ENCODE measurements around the gene ADGB.

Gene ADGB

GRCh38 chr6:146635165-146635564 lies 36.4 kb downstream of the ADGB start:
- no peak for DNase-seq

GRCh38 chr6:146636481-146636880 lies 37.7 kb downstream of the ADGB start:
- no peak for DNase-seq

- no peak for DNase-seq
Measured at GRCh38 chr6:146642921-146643320, 44.1 kb downstream of the ADGB start.

- DNase-seq, result no peak
Measured at GRCh38 chr6:146650799-146651481, 52.2 kb downstream of the ADGB start.

GRCh38 chr6:146651482-146651863 lies 52.7 kb downstream of the ADGB start:
- DNase-seq, result no peak

- no peak for DNase-seq
Measured at GRCh38 chr6:146657432-146657831, 58.7 kb downstream of the ADGB start.

- DNase-seq, result no peak
Measured at GRCh38 chr6:146664871-146665360, 66.1 kb downstream of the ADGB start.

GRCh38 chr6:146666909-146667308 lies 68.1 kb downstream of the ADGB start:
- DNase-seq, result no peak

- DNase-seq, result no peak
Measured at GRCh38 chr6:146670161-146670560, 71.4 kb downstream of the ADGB start.

GRCh38 chr6:146673069-146673468 lies 74.3 kb downstream of the ADGB start:
- no peak for DNase-seq

- no peak for DNase-seq
Measured at GRCh38 chr6:146679386-146679785, 80.6 kb downstream of the ADGB start.

- DNase-seq, result no peak
Measured at GRCh38 chr6:146682919-146683318, 84.1 kb downstream of the ADGB start.

- DNase-seq, result no peak
Measured at GRCh38 chr6:146689806-146690205, 91.0 kb downstream of the ADGB start.

- no peak for DNase-seq
Measured at GRCh38 chr6:146693342-146693741, 94.6 kb downstream of the ADGB start.

GRCh38 chr6:146697921-146698320 lies 99.1 kb downstream of the ADGB start:
- no peak for DNase-seq

- peak; percentile 2 for DNase-seq
Measured at GRCh38 chr6:146700078-146700686, 101.4 kb downstream of the ADGB start.

- DNase-seq, result no peak
Measured at GRCh38 chr6:146701632-146702031, 102.9 kb downstream of the ADGB start.

GRCh38 chr6:146709036-146709622 lies 110.4 kb downstream of the ADGB start:
- DNase-seq, result no peak

GRCh38 chr6:146719387-146719786 lies 120.6 kb downstream of the ADGB start:
- DNase-seq, result no peak

GRCh38 chr6:146739696-146740095 lies 140.9 kb downstream of the ADGB start:
- DNase-seq, result no peak

- DNase-seq, result no peak
Measured at GRCh38 chr6:146741609-146742008, 142.8 kb downstream of the ADGB start.

GRCh38 chr6:146753306-146753705 lies 154.5 kb downstream of the ADGB start:
- DNase-seq, result no peak

- no peak for DNase-seq
Measured at GRCh38 chr6:146767632-146768031, 168.9 kb downstream of the ADGB start.

- DNase-seq, result no peak
Measured at GRCh38 chr6:146768722-146769121, 169.9 kb downstream of the ADGB start.
